GM20000 (cell line): ENCODE data around the gene TPT1.

Source experiments
- DNase-seq: peaks from one replicate; pipeline ENCODE4 v3.0.0; 2012; ENCODE audit warnings: low spot score
- CTCF ChIP-seq: IDR thresholded peaks from 2 replicates; pipeline ENCODE4 v1.5.1; 2012; ENCODE audit warnings: mild to moderate bottlenecking, control low read depth; ENCODE audit errors: extremely low read depth, missing control alignments

Gene TPT1

GRCh38 chr13:45315520-45316167 lies 25.3 kb downstream of the TPT1 start:
- TF ChIP-seq CTCF, result no peak

GRCh38 chr13:45314822-45315221 lies 26.2 kb downstream of the TPT1 start:
- DNase-seq, result no peak

More at GRCh38 chr13:45315520-45316167, 25.3 kb downstream of the TPT1 start:
- no peak for DNase-seq

GRCh38 chr13:45310341-45311131 lies 30.4 kb downstream of the TPT1 start:
- no peak for TF ChIP-seq CTCF
- no peak for DNase-seq

More at GRCh38 chr13:45314822-45315221, 26.2 kb downstream of the TPT1 start:
- TF ChIP-seq CTCF, result no peak

- no peak for TF ChIP-seq CTCF
- no peak for DNase-seq
Measured at GRCh38 chr13:45306966-45307365, 34.0 kb downstream of the TPT1 start.

- no peak for TF ChIP-seq CTCF
- DNase-seq, result no peak
Measured at GRCh38 chr13:45305079-45305478, 35.9 kb downstream of the TPT1 start.

- TF ChIP-seq CTCF, result no peak
- no peak for DNase-seq
Measured at GRCh38 chr13:45303866-45304265, 37.1 kb downstream of the TPT1 start.

- DNase-seq, result no peak
- no peak for TF ChIP-seq CTCF
Measured at GRCh38 chr13:45303026-45303425, 38.0 kb downstream of the TPT1 start.
